Lower leg skin (tissue), 4 donors: ENCODE data around the gene ARHGAP15. TPM values are rescaled to one million over a fixed set of nuclear protein-coding genes. Genes with fewer than 3 reads are reported as not detected.
A peak's percentile ranks its signal among the peaks of the same experiment; 100 is the strongest.

Source experiments
- DNase-seq, 2 donors: peaks; one replicate each; pipeline ENCODE4 v3.0.0-alpha.2; 2019; ENCODE audit warnings: low spot score in 2 of 2
- H3K4me3 ChIP-seq: fragments of 200-600 bp; sonication (generic); 2 replicates; pipeline ENCODE4 v1.5.1; 2017; ENCODE audit warnings: mild to moderate bottlenecking, low read depth; ENCODE audit not compliant: poor library complexity, severe bottlenecking
- CTCF ChIP-seq, 3 donors: fragments of 450-650 bp; IDR thresholded peaks; one replicate each; pipeline ENCODE4 v1.5.1; 2016; ENCODE audit warnings: antibody characterized with exemption in 3 of 3, mild to moderate bottlenecking in 3 of 3, moderate library complexity in 2 of 3
- POLR2A ChIP-seq, 2 donors: fragments of 450-650 bp; IDR thresholded peaks; one replicate each; pipeline ENCODE4 v1.6.1; 2016 to 2017; ENCODE audit warnings: antibody characterized with exemption in 2 of 2, mild to moderate bottlenecking in 1 of 2, moderate library complexity in 1 of 2
- WGBS, 2 donors: methylation state at CpG; one replicate each; pipeline ENCODE4 v1.1.5; 2018; 5-methylcytosine and 5-hydroxymethylcytosine counted together
- intact Hi-C: fragments of 100-400 bp; cut with DNase I; formaldehyde crosslinking; loops from one replicate; pipeline ENCODE4 v1.15.0; 2023; ENCODE audit warnings: low total_unique reads
- total RNA-seq, 4 donors: library from RNA; depleted of rRNA; stranded (reverse); fragments of >200 nt; gene quantifications; one replicate each; pipeline ENCODE4 v1.1.0, GENCODE V29; 2016

The ARHGAP15 gene
- total RNA-seq, 4 donors from 2014 or later: 1.1 to 4.6 (median 2.4) TPM

GRCh38 chr2:143259368-143259958 is 130.2 kb downstream of the ARHGAP15 start:
- DNase-seq: peak; percentile 61 to 89
- no peak for TF ChIP-seq CTCF (IDR thresholded peaks at IDR 0.05)
- no peak for TF ChIP-seq POLR2A (IDR thresholded peaks at IDR 0.05)
- intact Hi-C loops: no loop called here
- H3K4me3 ChIP-seq: no peak overlapping the region
- 9 to 12% methylated on average over 5 of the region's 5 CpGs for WGBS, 2 donors

- H3K4me3 ChIP-seq: no peak overlapping the region
- intact Hi-C loops: no loop called here
- TF ChIP-seq POLR2A (IDR thresholded peaks at IDR 0.05) (no peak), CTCF (IDR thresholded peaks at IDR 0.05) (no peak)
- 62 to 74% methylated on average over 4 of the region's 4 CpGs for WGBS, 2 donors
- DNase-seq: no peak
These were observed 132.8 kb downstream of the ARHGAP15 start for GRCh38 chr2:143261986-143262385.

- H3K4me3 ChIP-seq: no peak overlapping the region
- no peak for TF ChIP-seq POLR2A (IDR thresholded peaks at IDR 0.05)
- TF ChIP-seq CTCF (IDR thresholded peaks at IDR 0.05): no peak
- no peak for DNase-seq
- WGBS, 2 donors: 85 to 88% methylated on average over 4 of the region's 4 CpGs
- intact Hi-C loops: no loop called here
These were observed 133.2 kb downstream of the ARHGAP15 start for GRCh38 chr2:143262389-143262788.

- DNase-seq: no peak
- intact Hi-C loops: no loop called here
- no peak for TF ChIP-seq POLR2A (IDR thresholded peaks at IDR 0.05)
- TF ChIP-seq CTCF (IDR thresholded peaks at IDR 0.05): no peak
- WGBS, 2 donors: 74 to 86% methylated on average over 2 of the region's 2 CpGs
- H3K4me3 ChIP-seq: no peak overlapping the region
These were observed 133.9 kb downstream of the ARHGAP15 start for GRCh38 chr2:143263066-143263625.

GRCh38 chr2:143264851-143265250 is 135.6 kb downstream of the ARHGAP15 start:
- peak in 1 of 2 donors; percentile 26 for DNase-seq
- no peak overlapping the region for H3K4me3 ChIP-seq
- intact Hi-C loops: no loop called here
- 28 to 35% methylated on average over 2 of the region's 2 CpGs for WGBS, 2 donors
- TF ChIP-seq CTCF (IDR thresholded peaks at IDR 0.05): no peak
- TF ChIP-seq POLR2A (IDR thresholded peaks at IDR 0.05): no peak

- H3K4me3 ChIP-seq: no peak overlapping the region
- no peak for TF ChIP-seq POLR2A (IDR thresholded peaks at IDR 0.05)
- TF ChIP-seq CTCF (IDR thresholded peaks at IDR 0.05): no peak
- no peak for DNase-seq
- intact Hi-C loops: no loop called here
These were observed 150.5 kb downstream of the ARHGAP15 start for GRCh38 chr2:143279672-143280071.
